GM21367 (cell line): Measurements from ENCODE around the gene KMT2E.

Experiments
- ATAC-seq: cut with Tn5 transposase; IDR thresholded peaks from one replicate; pipeline ENCODE4 v1.9.1; 2021; ENCODE audit not compliant: unreplicated experiment

The KMT2E gene

GRCh38 chr7:105006367-105007136 is 7.5 kb upstream of the KMT2E start:
- ATAC-seq, result no peak

- no peak for ATAC-seq
Measured at GRCh38 chr7:105007298-105007697, 6.7 kb upstream of the KMT2E start.

DNA sequence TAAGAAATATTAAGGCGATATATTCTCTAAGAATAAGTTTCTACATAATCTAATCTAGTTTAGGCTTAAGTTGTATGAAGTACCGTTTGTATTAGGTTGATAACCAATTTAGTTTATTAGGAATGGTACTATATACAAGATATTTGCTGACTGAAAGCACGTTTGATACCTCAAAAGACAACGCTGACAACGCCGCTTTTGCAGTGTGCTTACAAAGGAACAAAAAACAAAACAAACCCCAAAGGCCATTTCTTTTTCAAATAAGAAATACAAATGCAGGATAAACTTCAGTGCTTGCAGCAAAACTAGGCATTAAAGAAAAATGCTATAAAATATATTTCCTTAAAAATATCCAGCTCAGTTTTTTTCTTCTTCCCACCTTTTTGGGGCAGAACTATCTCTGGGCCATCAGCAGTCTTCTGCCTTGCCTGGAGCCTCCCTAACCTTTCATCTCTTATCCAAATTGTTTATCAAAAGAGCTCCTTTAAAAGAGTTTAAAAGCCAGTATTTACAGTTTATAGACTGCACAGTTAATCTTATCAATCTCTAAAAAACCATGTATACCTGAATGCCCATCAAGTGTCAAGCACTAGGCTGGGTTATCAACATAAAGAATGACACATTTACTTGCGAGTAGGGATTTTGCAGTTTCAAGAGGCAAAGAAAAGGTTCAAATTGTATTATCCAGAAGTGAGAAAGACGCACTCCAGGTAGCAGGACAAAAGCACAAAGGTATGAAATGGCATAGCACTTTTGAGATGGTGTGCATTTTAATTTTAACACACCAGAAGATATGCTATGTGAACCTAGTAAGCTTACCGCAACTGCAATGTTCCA is 4.1 kb upstream of the KMT2E start:
- no peak for ATAC-seq

- no peak for ATAC-seq
Measured at GRCh38 chr7:105010504-105011130, 3.4 kb upstream of the KMT2E start.

DNA sequence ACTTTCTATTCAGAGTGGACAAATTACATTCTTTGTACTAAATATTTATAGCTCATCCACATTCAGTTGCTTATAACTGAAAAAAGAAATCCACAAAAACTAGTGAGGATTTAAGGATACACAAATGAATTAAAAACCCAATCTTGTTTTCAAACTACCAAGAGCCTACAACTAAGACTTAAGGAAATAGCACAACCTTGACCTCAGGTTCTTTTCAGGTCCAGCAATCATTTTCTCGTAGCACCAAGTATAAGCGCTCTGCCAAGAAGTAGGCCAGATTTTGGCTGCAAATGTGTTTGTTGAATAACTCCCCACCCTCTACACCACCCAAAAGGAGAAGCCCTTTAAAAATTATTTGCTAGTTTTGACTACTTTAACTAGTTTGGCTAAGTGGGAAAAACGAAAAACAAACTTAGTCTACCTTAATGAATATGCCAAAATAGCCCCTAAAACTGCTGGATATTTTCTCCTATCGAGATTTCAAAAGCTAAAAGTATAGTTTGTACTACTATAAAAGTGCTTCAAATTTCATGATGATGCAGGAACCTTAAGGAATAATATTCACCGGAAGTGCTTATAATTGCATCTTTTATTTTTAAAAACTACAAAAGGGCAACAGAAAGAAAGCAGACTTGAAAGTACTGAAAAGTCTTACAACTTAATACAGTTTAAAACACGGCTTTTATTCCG is 2.7 kb upstream of the KMT2E start:
- no peak for ATAC-seq

DNA sequence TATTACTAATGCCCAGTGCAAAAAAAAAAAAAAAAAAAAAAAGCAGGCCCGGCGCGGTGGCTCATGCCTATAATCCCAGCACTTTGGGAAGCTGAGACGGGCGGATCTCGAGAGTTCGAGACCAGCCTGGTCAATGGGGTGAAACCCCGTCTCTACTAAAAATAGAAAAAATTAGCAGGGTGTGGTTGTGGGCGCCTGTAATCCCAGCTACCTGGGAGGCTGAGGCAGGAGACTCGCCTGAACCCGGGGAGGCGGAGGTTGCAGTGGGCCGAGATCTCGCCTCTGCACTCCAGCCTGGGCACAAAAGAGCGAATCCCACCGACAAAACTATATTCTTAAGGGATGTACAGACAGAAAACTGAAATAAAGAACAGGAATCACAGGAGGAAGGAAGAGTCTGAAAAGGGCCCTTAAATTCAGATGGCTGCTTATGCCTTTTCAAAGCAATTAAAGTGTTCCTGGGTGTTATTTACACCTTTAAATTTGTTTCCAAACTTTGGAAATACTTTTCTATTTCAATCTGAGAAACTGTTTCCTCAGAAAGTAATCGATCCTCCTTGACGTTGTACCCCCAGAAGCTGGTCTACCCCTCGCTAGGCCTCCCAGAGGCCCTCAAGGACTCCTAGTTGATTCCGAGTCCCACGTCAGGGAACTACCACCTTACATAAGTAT is 2.0 kb upstream of the KMT2E start:
- ATAC-seq, result no peak

- ATAC-seq, result peak; percentile 63
Measured at GRCh38 chr7:105012503-105013220, 1.3 kb upstream of the KMT2E start.

- ATAC-seq, result peak; percentile 29
Measured at GRCh38 chr7:105013221-105013815, 687 bp upstream of the KMT2E start.

DNA sequence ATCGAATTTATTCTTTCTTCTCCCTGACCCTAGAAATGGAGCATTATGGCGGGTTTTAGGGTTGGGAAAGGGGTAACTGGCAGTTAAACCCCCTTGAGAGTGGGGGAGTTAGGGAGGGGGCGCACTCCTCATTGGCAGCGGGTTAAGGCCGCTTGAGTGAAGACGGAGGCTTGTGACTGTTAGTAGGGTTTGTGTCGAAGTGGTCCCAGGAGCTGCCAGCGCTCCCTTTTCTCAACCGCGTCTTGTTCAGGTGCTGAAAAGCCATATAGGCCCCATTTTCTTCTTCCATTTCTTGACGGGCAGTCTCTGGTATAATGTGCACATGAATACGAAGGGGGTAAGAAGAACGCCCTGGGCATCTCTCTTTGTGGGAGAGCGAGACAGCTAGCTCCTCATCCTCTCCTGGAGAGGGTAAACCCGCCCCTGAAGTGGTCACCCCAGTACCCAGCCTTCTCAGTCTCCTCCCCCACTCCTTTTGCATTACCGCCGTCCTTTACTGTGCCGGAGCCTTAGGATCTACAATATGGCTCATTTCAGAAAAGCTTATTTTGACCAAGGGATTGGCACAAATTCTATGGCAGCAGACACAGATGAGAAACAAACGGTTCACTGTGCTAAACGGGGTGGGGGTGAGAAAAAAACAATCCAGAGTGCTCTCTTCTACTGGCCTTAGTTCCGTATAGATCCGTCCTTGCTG is 836 bp downstream of the KMT2E start:
- ATAC-seq, result no peak

DNA sequence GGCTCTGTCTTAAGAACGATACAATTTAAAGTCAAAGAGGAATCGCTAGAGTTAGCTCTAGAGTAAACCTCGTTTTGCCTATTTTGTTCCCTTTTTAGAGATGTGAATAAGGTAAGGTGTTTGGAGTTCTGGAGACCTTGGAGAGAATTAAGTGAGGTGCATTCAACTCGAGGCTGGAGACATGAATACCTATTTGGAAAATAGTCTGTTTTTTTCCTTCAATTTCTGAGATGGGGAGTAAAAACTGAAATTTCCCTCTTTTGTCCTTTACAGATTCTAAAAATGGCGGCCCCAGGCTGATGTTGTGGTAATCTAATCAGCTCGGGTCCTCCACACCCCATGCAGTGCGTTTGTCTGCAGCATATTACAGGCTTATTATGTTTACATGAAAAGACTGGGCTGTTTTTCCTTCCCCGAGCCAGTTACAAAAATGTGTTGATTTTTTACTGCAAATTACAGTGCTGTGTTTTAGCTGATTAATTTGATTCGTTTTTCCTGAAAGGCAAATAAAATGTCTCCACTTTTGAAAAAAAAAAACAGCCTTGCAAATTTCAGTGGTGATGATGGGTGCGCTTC is 1.5 kb downstream of the KMT2E start:
- no peak for ATAC-seq

DNA sequence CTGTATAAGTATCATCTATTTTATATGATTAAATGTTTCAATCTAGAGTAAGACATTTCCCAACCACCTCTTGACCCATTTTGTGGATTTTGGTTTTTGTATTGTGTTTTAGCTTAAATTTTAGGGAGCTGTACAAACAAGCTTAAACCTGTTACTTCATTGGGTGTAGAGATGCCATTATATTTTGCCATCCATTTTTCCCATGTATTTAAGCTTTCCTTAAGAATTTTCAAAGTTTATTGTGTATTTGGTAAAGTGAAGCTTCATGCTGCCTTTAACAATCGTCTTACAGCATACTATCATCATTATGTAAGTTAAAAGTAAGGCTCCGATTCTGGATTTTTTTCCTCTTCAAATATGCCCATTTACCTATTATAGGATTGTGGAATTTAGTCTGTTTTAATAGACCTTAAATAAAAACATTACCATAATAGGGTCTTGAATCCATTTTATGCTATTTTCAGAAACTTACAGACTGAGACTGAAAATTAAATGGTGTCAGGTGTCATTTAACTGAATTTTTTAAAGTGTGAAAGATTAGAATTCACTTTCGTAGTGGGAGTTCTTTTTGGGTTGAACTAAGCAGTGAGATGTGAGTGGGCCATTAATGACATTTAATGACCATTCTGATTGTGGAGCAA is 2.2 kb downstream of the KMT2E start:
- no peak for ATAC-seq

GRCh38 chr7:105016709-105017656 is 3.0 kb downstream of the KMT2E start:
- no peak for ATAC-seq

DNA sequence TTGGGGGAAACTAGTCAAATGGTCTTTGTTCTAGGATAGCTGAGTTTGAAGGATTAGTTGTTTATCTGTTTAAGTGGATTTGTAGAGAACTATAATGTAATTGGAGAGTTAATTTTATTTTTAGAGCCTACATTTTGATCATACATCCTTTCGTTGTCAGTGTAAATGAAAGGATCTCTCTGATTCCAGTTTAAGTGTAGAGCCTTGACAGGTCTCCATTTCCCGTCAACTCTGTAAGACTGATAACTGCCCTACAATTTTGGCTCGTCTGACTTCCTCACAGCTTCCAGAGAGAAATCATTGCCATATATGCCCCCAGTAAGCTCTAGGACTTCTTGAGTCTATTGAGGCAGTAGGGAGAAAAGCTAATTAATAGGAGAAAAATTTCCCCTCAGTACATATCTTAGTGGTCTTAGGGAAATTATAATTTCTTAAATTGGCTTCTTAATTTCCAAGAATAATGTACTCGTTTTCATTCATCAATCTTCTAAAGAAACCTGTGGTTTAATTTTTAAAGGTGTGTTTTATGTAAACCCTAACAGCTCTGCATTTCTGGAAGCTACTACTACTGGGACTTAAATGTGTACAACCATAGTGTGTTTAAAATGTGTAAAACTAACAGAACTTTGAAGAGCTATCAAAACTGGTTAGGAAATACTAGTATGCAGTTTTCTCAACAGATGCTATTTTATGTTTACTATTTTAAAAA is 3.8 kb downstream of the KMT2E start:
- ATAC-seq, result no peak

DNA sequence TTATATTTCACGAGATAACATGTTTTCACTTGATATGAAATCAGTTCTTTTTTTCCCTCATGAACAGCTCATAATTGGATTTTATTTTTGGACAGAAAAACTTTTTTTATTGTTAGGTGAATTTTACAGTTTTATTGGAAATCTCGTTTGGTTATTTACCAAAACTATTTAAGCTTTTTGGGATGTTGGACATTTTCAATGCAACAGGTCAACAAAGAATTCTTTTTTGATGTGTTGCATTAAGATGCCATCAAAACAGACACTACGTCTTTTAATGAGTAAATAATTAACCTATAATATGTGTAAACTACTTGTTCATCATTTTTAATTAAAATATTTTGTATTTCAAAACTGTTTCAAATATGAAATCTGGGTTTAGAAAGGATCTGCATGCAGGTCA is 5.3 kb downstream of the KMT2E start:
- no peak for ATAC-seq

- no peak for ATAC-seq
Measured at GRCh38 chr7:105020926-105021325, 6.9 kb downstream of the KMT2E start.

DNA sequence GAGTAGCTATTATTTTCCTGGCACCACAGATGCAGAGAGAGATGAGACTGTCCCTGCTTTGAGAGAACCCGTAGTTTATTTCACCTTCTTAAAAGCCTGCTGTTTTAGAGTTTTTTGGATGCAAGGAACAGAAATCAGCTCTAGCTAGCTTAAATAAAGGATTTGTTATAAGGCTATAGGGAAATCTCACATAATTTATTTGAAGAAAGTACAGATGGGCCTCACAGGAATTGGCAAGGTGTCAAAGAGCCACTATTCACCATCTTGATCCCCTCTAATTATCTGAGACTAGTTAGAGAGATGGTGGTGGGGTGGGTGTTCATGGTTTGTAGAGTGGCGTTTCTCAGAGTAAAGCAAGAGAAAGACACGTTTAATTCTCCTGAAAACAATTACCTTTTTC is 7.3 kb downstream of the KMT2E start:
- ATAC-seq, result no peak

- ATAC-seq, result no peak
Measured at GRCh38 chr7:105021967-105022366, 8.0 kb downstream of the KMT2E start.
